ENCODE data around the gene CLCN4. TPM values are rescaled to one million over a fixed set of nuclear protein-coding genes. Genes with fewer than 3 reads are reported as not detected.

CLCN4 gene
- polyA plus RNA-seq, 1 donor, result 1.9 TPM

GRCh38 chrX:10237241-10237640 lies 80.5 kb downstream of the CLCN4 start:
- Histone ChIP-seq H3K4me1 (ENCODE audit: control insufficient read depth, insufficient read depth, low read length) (no peaks in the 10 kb centered on the region), H3K4me3 (ENCODE audit: low read length) (no peak overlapping the region), H3K36me3 (ENCODE audit: control insufficient read depth, insufficient read depth, low read length) (no peaks in the 10 kb centered on the region), H3K27ac (ENCODE audit: low read length) (no peak overlapping the region), H3K9me3 (ENCODE audit: control insufficient read depth, low read depth, low read length) (no peaks in the 10 kb centered on the region), H3K27me3 (ENCODE audit: control insufficient read depth, insufficient read depth, low read length) (no peaks in the 10 kb centered on the region)
- DNase-seq, result no peak
- no CpG with 5 or more reads among the region's 7 CpGs for WGBS (ENCODE audit: insufficient coverage, low lambda C conversion rate)

GRCh38 chrX:10239611-10240064 lies 82.9 kb downstream of the CLCN4 start:
- Histone ChIP-seq H3K4me1 (ENCODE audit: control insufficient read depth, insufficient read depth, low read length) (no peaks in the 10 kb centered on the region), H3K27me3 (ENCODE audit: control insufficient read depth, insufficient read depth, low read length) (no peaks in the 10 kb centered on the region), H3K36me3 (ENCODE audit: control insufficient read depth, insufficient read depth, low read length) (no peaks in the 10 kb centered on the region), H3K9me3 (ENCODE audit: control insufficient read depth, low read depth, low read length) (no peaks in the 10 kb centered on the region), H3K27ac (ENCODE audit: low read length) (no peak overlapping the region), H3K4me3 (ENCODE audit: low read length) (no peak overlapping the region)
- WGBS (ENCODE audit: insufficient coverage, low lambda C conversion rate), result no CpG with 5 or more reads among the region's 11 CpGs
- no peak for DNase-seq

- H3K9me3 ChIP-seq (ENCODE audit: control insufficient read depth, low read depth, low read length), result no peaks in the 10 kb centered on the region
- H3K4me1 ChIP-seq (ENCODE audit: control insufficient read depth, insufficient read depth, low read length), result no peaks in the 10 kb centered on the region
- H3K36me3 ChIP-seq (ENCODE audit: control insufficient read depth, insufficient read depth, low read length), result no peaks in the 10 kb centered on the region
- no CpG with 5 or more reads among the region's 4 CpGs for WGBS (ENCODE audit: insufficient coverage, low lambda C conversion rate)
- H3K27ac ChIP-seq (ENCODE audit: low read length), result no peak overlapping the region
- DNase-seq, result no peak
- no peaks in the 10 kb centered on the region for H3K27me3 ChIP-seq (ENCODE audit: control insufficient read depth, insufficient read depth, low read length)
- no peak overlapping the region for H3K4me3 ChIP-seq (ENCODE audit: low read length)
Measured at GRCh38 chrX:10240918-10241317, 84.1 kb downstream of the CLCN4 start.

- H3K36me3 ChIP-seq (ENCODE audit: control insufficient read depth, insufficient read depth, low read length), result no peaks in the 10 kb centered on the region
- no peaks in the 10 kb centered on the region for H3K9me3 ChIP-seq (ENCODE audit: control insufficient read depth, low read depth, low read length)
- no peaks in the 10 kb centered on the region for H3K27me3 ChIP-seq (ENCODE audit: control insufficient read depth, insufficient read depth, low read length)
- DNase-seq, result no peak
- H3K4me3 ChIP-seq (ENCODE audit: low read length), result no peak overlapping the region
- H3K4me1 ChIP-seq (ENCODE audit: control insufficient read depth, insufficient read depth, low read length), result no peaks in the 10 kb centered on the region
- no peak overlapping the region for H3K27ac ChIP-seq (ENCODE audit: low read length)
- no CpG with 5 or more reads among the region's 5 CpGs for WGBS (ENCODE audit: insufficient coverage, low lambda C conversion rate)
Measured at GRCh38 chrX:10242026-10242425, 85.3 kb downstream of the CLCN4 start.

GRCh38 chrX:10243106-10243505 lies 86.3 kb downstream of the CLCN4 start:
- H3K4me1 ChIP-seq (ENCODE audit: control insufficient read depth, insufficient read depth, low read length), result no peaks in the 10 kb centered on the region
- DNase-seq, result no peak
- no peak overlapping the region for H3K4me3 ChIP-seq (ENCODE audit: low read length)
- H3K27me3 ChIP-seq (ENCODE audit: control insufficient read depth, insufficient read depth, low read length), result no peaks in the 10 kb centered on the region
- no peaks in the 10 kb centered on the region for H3K36me3 ChIP-seq (ENCODE audit: control insufficient read depth, insufficient read depth, low read length)
- H3K9me3 ChIP-seq (ENCODE audit: control insufficient read depth, low read depth, low read length), result no peaks in the 10 kb centered on the region
- no CpG with 5 or more reads among the region's 4 CpGs for WGBS (ENCODE audit: insufficient coverage, low lambda C conversion rate)
- no peak overlapping the region for H3K27ac ChIP-seq (ENCODE audit: low read length)

- H3K27me3 ChIP-seq (ENCODE audit: control insufficient read depth, insufficient read depth, low read length), result no peaks in the 10 kb centered on the region
- DNase-seq, result no peak
- no peaks in the 10 kb centered on the region for H3K9me3 ChIP-seq (ENCODE audit: control insufficient read depth, low read depth, low read length)
- no peaks in the 10 kb centered on the region for H3K4me1 ChIP-seq (ENCODE audit: control insufficient read depth, insufficient read depth, low read length)
- H3K27ac ChIP-seq (ENCODE audit: low read length), result no peak overlapping the region
- H3K4me3 ChIP-seq (ENCODE audit: low read length), result no peak overlapping the region
- H3K36me3 ChIP-seq (ENCODE audit: control insufficient read depth, insufficient read depth, low read length), result no peaks in the 10 kb centered on the region
- WGBS (ENCODE audit: insufficient coverage, low lambda C conversion rate), result no CpG with 5 or more reads among the region's 9 CpGs
Measured at GRCh38 chrX:10244915-10245622, 88.3 kb downstream of the CLCN4 start.

- Histone ChIP-seq H3K9me3 (ENCODE audit: control insufficient read depth, low read depth, low read length) (no peaks in the 10 kb centered on the region), H3K4me3 (ENCODE audit: low read length) (no peak overlapping the region), H3K27me3 (ENCODE audit: control insufficient read depth, insufficient read depth, low read length) (no peaks in the 10 kb centered on the region), H3K36me3 (ENCODE audit: control insufficient read depth, insufficient read depth, low read length) (no peaks in the 10 kb centered on the region), H3K4me1 (ENCODE audit: control insufficient read depth, insufficient read depth, low read length) (no peaks in the 10 kb centered on the region), H3K27ac (ENCODE audit: low read length) (no peak overlapping the region)
- no peak for DNase-seq
- 80% methylated on average over 1 of the region's 4 CpGs for WGBS (ENCODE audit: insufficient coverage, low lambda C conversion rate)
Measured at GRCh38 chrX:10245886-10246285, 89.1 kb downstream of the CLCN4 start.

- no peak overlapping the region for H3K27ac ChIP-seq (ENCODE audit: low read length)
- H3K4me1 ChIP-seq (ENCODE audit: control insufficient read depth, insufficient read depth, low read length), result no peaks in the 10 kb centered on the region
- H3K4me3 ChIP-seq (ENCODE audit: low read length), result no peak overlapping the region
- no peak for DNase-seq
- H3K27me3 ChIP-seq (ENCODE audit: control insufficient read depth, insufficient read depth, low read length), result no peaks in the 10 kb centered on the region
- no peaks in the 10 kb centered on the region for H3K9me3 ChIP-seq (ENCODE audit: control insufficient read depth, low read depth, low read length)
- WGBS (ENCODE audit: insufficient coverage, low lambda C conversion rate), result 80% methylated on average over 1 of the region's 4 CpGs
- no peaks in the 10 kb centered on the region for H3K36me3 ChIP-seq (ENCODE audit: control insufficient read depth, insufficient read depth, low read length)
Measured at GRCh38 chrX:10246297-10246696, 89.5 kb downstream of the CLCN4 start.

GRCh38 chrX:10246846-10247245 lies 90.1 kb downstream of the CLCN4 start:
- no CpG with 5 or more reads among the region's 2 CpGs for WGBS (ENCODE audit: insufficient coverage, low lambda C conversion rate)
- H3K9me3 ChIP-seq (ENCODE audit: control insufficient read depth, low read depth, low read length), result no peaks in the 10 kb centered on the region
- no peak overlapping the region for H3K4me3 ChIP-seq (ENCODE audit: low read length)

GRCh38 chrX:10254739-10255138 lies 98.0 kb downstream of the CLCN4 start:
- no peak for DNase-seq
- Histone ChIP-seq H3K4me1 (ENCODE audit: control insufficient read depth, insufficient read depth, low read length) (no peaks in the 10 kb centered on the region), H3K9me3 (ENCODE audit: control insufficient read depth, low read depth, low read length) (no peaks in the 10 kb centered on the region), H3K4me3 (ENCODE audit: low read length) (no peak overlapping the region), H3K36me3 (ENCODE audit: control insufficient read depth, insufficient read depth, low read length) (no peaks in the 10 kb centered on the region), H3K27me3 (ENCODE audit: control insufficient read depth, insufficient read depth, low read length) (no peaks in the 10 kb centered on the region), H3K27ac (ENCODE audit: low read length) (no peak overlapping the region)
- WGBS (ENCODE audit: insufficient coverage, low lambda C conversion rate), result no CpG with 5 or more reads among the region's 3 CpGs

More at GRCh38 chrX:10246846-10247245, 90.1 kb downstream of the CLCN4 start:
- DNase-seq, result no peak
- no peaks in the 10 kb centered on the region for H3K27me3 ChIP-seq (ENCODE audit: control insufficient read depth, insufficient read depth, low read length)
- no peaks in the 10 kb centered on the region for H3K36me3 ChIP-seq (ENCODE audit: control insufficient read depth, insufficient read depth, low read length)
- H3K27ac ChIP-seq (ENCODE audit: low read length), result no peak overlapping the region
- H3K4me1 ChIP-seq (ENCODE audit: control insufficient read depth, insufficient read depth, low read length), result no peaks in the 10 kb centered on the region

- Histone ChIP-seq H3K4me1 (ENCODE audit: control insufficient read depth, insufficient read depth, low read length) (no peaks in the 10 kb centered on the region), H3K36me3 (ENCODE audit: control insufficient read depth, insufficient read depth, low read length) (no peaks in the 10 kb centered on the region), H3K27me3 (ENCODE audit: control insufficient read depth, insufficient read depth, low read length) (peaks cover 3% of the 10 kb centered on the region), H3K27ac (ENCODE audit: low read length) (no peak overlapping the region), H3K4me3 (ENCODE audit: low read length) (no peak overlapping the region), H3K9me3 (ENCODE audit: control insufficient read depth, low read depth, low read length) (no peaks in the 10 kb centered on the region)
- WGBS (ENCODE audit: insufficient coverage, low lambda C conversion rate), result no CpG with 5 or more reads among the region's 1 CpG
- no peak for DNase-seq
Measured at GRCh38 chrX:10259716-10260115, 102.9 kb downstream of the CLCN4 start.

Measured in large intestine (tissue), 3 donors.